Osteoblast (primary cell): ENCODE results near the gene TSPAN4. TPM values are rescaled to one million over a fixed set of nuclear protein-coding genes. Genes with fewer than 3 reads are reported as not detected.

Experiments
- DNase-seq: peaks from one replicate; pipeline ENCODE4 v3.0.0; 2011; ENCODE audit warnings: low spot score, mixed read lengths; ENCODE audit not compliant: insufficient read length; ENCODE audit errors: missing footprints
- H2AFZ ChIP-seq: 2 replicates; pipeline ENCODE4 v1.6.0; 2011; ENCODE audit warnings: mild to moderate bottlenecking, low read length
- H3K27ac ChIP-seq: 2 replicates; pipeline ENCODE4 v1.5.1; 2011; ENCODE audit warnings: mild to moderate bottlenecking, low read depth, low read length, moderate library complexity
- H3K27me3 ChIP-seq: 2 replicates; pipeline ENCODE4 v1.6.0; 2012; ENCODE audit warnings: mild to moderate bottlenecking, control low read depth, inconsistent platforms, low read length, moderate library complexity; ENCODE audit not compliant: insufficient read depth
- H3K36me3 ChIP-seq: 2 replicates; pipeline ENCODE4 v1.5.1; 2011; ENCODE audit warnings: mild to moderate bottlenecking, low read length, control low read depth, moderate library complexity; ENCODE audit not compliant: insufficient read depth
- H3K4me1 ChIP-seq: 2 replicates; pipeline ENCODE4 v1.5.1; 2011; ENCODE audit warnings: mild to moderate bottlenecking, low read length, control low read depth, moderate library complexity; ENCODE audit not compliant: insufficient read depth
- H3K4me2 ChIP-seq: 2 replicates; pipeline ENCODE4 v1.6.0; 2011; ENCODE audit warnings: mild to moderate bottlenecking, low read length; ENCODE audit not compliant: insufficient read depth
- H3K4me3 ChIP-seq: fragments of 200-600 bp; sonication (generic); 3 replicates; pipeline ENCODE4 v1.5.1; 2012; ENCODE audit warnings: mild to moderate bottlenecking, low read length, inconsistent platforms; ENCODE audit not compliant: insufficient read depth
- H3K79me2 ChIP-seq: 2 replicates; pipeline ENCODE4 v1.6.0; 2012; ENCODE audit warnings: mild to moderate bottlenecking, low read length, control low read depth, inconsistent platforms; ENCODE audit not compliant: insufficient read depth
- H3K9me3 ChIP-seq: 2 replicates; pipeline ENCODE4 v1.5.1; 2011; ENCODE audit warnings: low read depth, low read length, control low read depth
- H4K20me1 ChIP-seq: 2 replicates; pipeline ENCODE4 v1.6.0; 2012; ENCODE audit warnings: mild to moderate bottlenecking, low read length, control low read depth; ENCODE audit not compliant: insufficient read depth
- CTCF ChIP-seq: IDR thresholded peaks from 2 replicates; pipeline ENCODE4 v1.5.1; 2011; ENCODE audit warnings: mild to moderate bottlenecking, low read depth, low read length, moderate library complexity; ENCODE audit errors: extremely low read depth
- total RNA-seq: library from RNA; depleted of rRNA; stranded (reverse); fragments of >200 nt; gene quantifications from 2 replicates; pipeline ENCODE4 v1.2.3, GENCODE V29; 2012

Gene TSPAN4, protein sequence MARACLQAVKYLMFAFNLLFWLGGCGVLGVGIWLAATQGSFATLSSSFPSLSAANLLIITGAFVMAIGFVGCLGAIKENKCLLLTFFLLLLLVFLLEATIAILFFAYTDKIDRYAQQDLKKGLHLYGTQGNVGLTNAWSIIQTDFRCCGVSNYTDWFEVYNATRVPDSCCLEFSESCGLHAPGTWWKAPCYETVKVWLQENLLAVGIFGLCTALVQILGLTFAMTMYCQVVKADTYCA
- 168 and 186 TPM in 2 replicates for total RNA-seq

- TF ChIP-seq CTCF, result no peak
- peaks cover 83% of the 10 kb centered on the region for H3K79me2 ChIP-seq
- peaks cover 33% of the 10 kb centered on the region for H3K4me1 ChIP-seq
These were observed at the start of gene TSPAN4, which contains the start of gene POLR2L for GRCh38 chr11:842370-843002. TSPAN4 (plus strand) TSS chr11:842852; CDS start chr11:850305, 7,453 bp downstream. POLR2L (minus strand) TSS chr11:842529; CDS start chr11:842508, 21 bp downstream.

GRCh38 chr11:792873-793272 lies 49.8 kb upstream of the TSPAN4 start:
- no peak overlapping the region for H3K27ac ChIP-seq
- no peak overlapping the region for H3K4me2 ChIP-seq
- no peak overlapping the region for H3K4me3 ChIP-seq
- H3K27me3 ChIP-seq, result peaks cover 5% of the 10 kb centered on the region
- no peak for DNase-seq
- no peaks in the 10 kb centered on the region for H3K9me3 ChIP-seq
- H4K20me1 ChIP-seq, result peaks cover 9% of the 10 kb centered on the region
- peaks cover 4% of the 10 kb centered on the region for H3K79me2 ChIP-seq
- H2AFZ ChIP-seq, result no peak overlapping the region
- no peaks in the 10 kb centered on the region for H3K36me3 ChIP-seq
- TF ChIP-seq CTCF, result no peak
- peaks cover 17% of the 10 kb centered on the region for H3K4me1 ChIP-seq

More at GRCh38 chr11:842370-843002, at the start of gene TSPAN4, which contains the start of gene POLR2L:
- Histone ChIP-seq H3K4me2 (peak within 1 kb of the TSS; percentile 96), H3K9me3 (no peaks in the 10 kb centered on the region), H2AFZ (no peak within 1 kb of the TSS), H3K4me3 (peak within 1 kb of the TSS; percentile 97), H3K27me3 (no peaks in the 10 kb centered on the region), H4K20me1 (peaks cover 47% of the 10 kb centered on the region), H3K36me3 (peaks cover 37% of the 10 kb centered on the region), H3K27ac (peak within 1 kb of the TSS; percentile 88)
- DNase-seq, result peak; percentile 99

- no peaks in the 10 kb centered on the region for H3K36me3 ChIP-seq
- H3K4me3 ChIP-seq, result no peak overlapping the region
- TF ChIP-seq CTCF, result no peak
- peaks cover 5% of the 10 kb centered on the region for H3K27me3 ChIP-seq
- H3K4me1 ChIP-seq, result peaks cover 17% of the 10 kb centered on the region
- H3K79me2 ChIP-seq, result peaks cover 4% of the 10 kb centered on the region
- no peak overlapping the region for H3K4me2 ChIP-seq
- H2AFZ ChIP-seq, result no peak overlapping the region
- H3K27ac ChIP-seq, result no peak overlapping the region
- no peaks in the 10 kb centered on the region for H3K9me3 ChIP-seq
- peaks cover 9% of the 10 kb centered on the region for H4K20me1 ChIP-seq
- DNase-seq, result no peak
These were observed 49.1 kb upstream of the TSPAN4 start for GRCh38 chr11:793556-793955.
